Measurements from ENCODE around the gene SNX10. TPM values are rescaled to one million over a fixed set of nuclear protein-coding genes. Genes with fewer than 3 reads are reported as not detected.

SNX10 gene
- polyA plus RNA-seq, 1 donor from 2014 or later = 112 TPM

Other genes starting within 250 kb of the SNX10 start
- gene NFE2L3, start 139.7 kb upstream of the SNX10 start, polyA plus RNA-seq = 4.9 TPM
- 708 TPM for gene HNRNPA2B1, start 91.1 kb upstream of the SNX10 start, polyA plus RNA-seq
- gene CBX3, start 90.1 kb upstream of the SNX10 start, polyA plus RNA-seq = 68.7 TPM